Measurements from ENCODE around the gene ADAM12. TPM values are rescaled to one million over a fixed set of nuclear protein-coding genes. Genes with fewer than 3 reads are reported as not detected.

ADAM12 gene
- total RNA-seq, 2 experiments from 2014 or later, result 0.36 to 0.97 TPM

GRCh38 chr10:126080879-126081411 is 307.3 kb downstream of the ADAM12 start:
- Mint-ChIP-seq H3K9me3 (peaks cover 2% of the 10 kb centered on the region), H3K27ac (no peak overlapping the region), H3K27me3 (peaks cover 2% of the 10 kb centered on the region), H3K4me1 (ENCODE audit: low read depth) (no peaks in the 10 kb centered on the region), H3K4me3 (no peak overlapping the region), H3K36me3 (no peaks in the 10 kb centered on the region)
- no peak for DNase-seq
- CTCF ChIA-PET, result no interaction called here
- intact Hi-C loops (cut with micrococcal nuclease), result no loop called here
- POLR2A ChIA-PET, result no interaction called here

- Mint-ChIP-seq H3K36me3 (no peaks in the 10 kb centered on the region), H3K27me3 (peaks cover 2% of the 10 kb centered on the region), H3K27ac (no peak overlapping the region), H3K4me1 (ENCODE audit: low read depth) (no peaks in the 10 kb centered on the region), H3K4me3 (no peak overlapping the region), H3K9me3 (peaks cover 2% of the 10 kb centered on the region)
- ChIA-PET CTCF (no interaction called here), POLR2A (no interaction called here)
- intact Hi-C loops (cut with micrococcal nuclease), result no loop called here
- no peak for DNase-seq
These were observed 307.9 kb downstream of the ADAM12 start for GRCh38 chr10:126080291-126080825.

GRCh38 chr10:126075009-126075408 is 313.3 kb downstream of the ADAM12 start:
- no peaks in the 10 kb centered on the region for H3K4me1 Mint-ChIP-seq (ENCODE audit: low read depth)
- peaks cover 2% of the 10 kb centered on the region for H3K9me3 Mint-ChIP-seq
- intact Hi-C loops (cut with micrococcal nuclease), result no loop called here
- no peak overlapping the region for H3K27ac Mint-ChIP-seq
- H3K4me3 Mint-ChIP-seq, result no peak overlapping the region
- no peak for DNase-seq
- H3K27me3 Mint-ChIP-seq, result peaks cover 2% of the 10 kb centered on the region
- CTCF ChIA-PET, result no interaction called here
- H3K36me3 Mint-ChIP-seq, result no peaks in the 10 kb centered on the region
- POLR2A ChIA-PET, result no interaction called here

GRCh38 chr10:126074291-126074690 is 314.0 kb downstream of the ADAM12 start:
- no peak overlapping the region for H3K4me3 Mint-ChIP-seq
- H3K27me3 Mint-ChIP-seq, result no peaks in the 10 kb centered on the region
- intact Hi-C loops (cut with micrococcal nuclease), result no loop called here
- no peaks in the 10 kb centered on the region for H3K36me3 Mint-ChIP-seq
- no peak overlapping the region for H3K27ac Mint-ChIP-seq
- no peak for DNase-seq
- H3K9me3 Mint-ChIP-seq, result peaks cover 2% of the 10 kb centered on the region
- ChIA-PET CTCF (no interaction called here), POLR2A (no interaction called here)
- no peaks in the 10 kb centered on the region for H3K4me1 Mint-ChIP-seq (ENCODE audit: low read depth)

- Mint-ChIP-seq H3K27ac (no peak overlapping the region), H3K27me3 (no peaks in the 10 kb centered on the region), H3K36me3 (no peaks in the 10 kb centered on the region), H3K4me3 (no peak overlapping the region), H3K9me3 (peaks cover 2% of the 10 kb centered on the region), H3K4me1 (ENCODE audit: low read depth) (no peaks in the 10 kb centered on the region)
- DNase-seq, result no peak
- ChIA-PET CTCF (no interaction called here), POLR2A (no interaction called here)
- intact Hi-C loops (cut with micrococcal nuclease), result no loop called here
These were observed 314.7 kb downstream of the ADAM12 start for GRCh38 chr10:126073606-126074005.

GRCh38 chr10:126072622-126073021 is 315.7 kb downstream of the ADAM12 start:
- Mint-ChIP-seq H3K27ac (no peak overlapping the region), H3K36me3 (no peaks in the 10 kb centered on the region), H3K9me3 (peaks cover 2% of the 10 kb centered on the region), H3K4me3 (no peak overlapping the region), H3K4me1 (ENCODE audit: low read depth) (no peaks in the 10 kb centered on the region), H3K27me3 (no peaks in the 10 kb centered on the region)
- intact Hi-C loops (cut with micrococcal nuclease), result no loop called here
- ChIA-PET POLR2A (no interaction called here), CTCF (no interaction called here)
- DNase-seq, result no peak

GRCh38 chr10:126070476-126071215 is 317.6 kb downstream of the ADAM12 start:
- no peaks in the 10 kb centered on the region for H3K36me3 Mint-ChIP-seq
- H3K4me3 Mint-ChIP-seq, result no peak overlapping the region
- H3K27me3 Mint-ChIP-seq, result no peaks in the 10 kb centered on the region
- intact Hi-C loops (cut with micrococcal nuclease), result no loop called here
- CTCF ChIA-PET, result no interaction called here
- no peak for DNase-seq
- no peaks in the 10 kb centered on the region for H3K9me3 Mint-ChIP-seq
- POLR2A ChIA-PET, result no interaction called here
- no peak overlapping the region for H3K27ac Mint-ChIP-seq
- H3K4me1 Mint-ChIP-seq (ENCODE audit: low read depth), result no peaks in the 10 kb centered on the region

GRCh38 chr10:126068322-126068721 is 320.0 kb downstream of the ADAM12 start:
- Mint-ChIP-seq H3K4me1 (ENCODE audit: low read depth) (no peaks in the 10 kb centered on the region), H3K27ac (no peak overlapping the region), H3K27me3 (no peaks in the 10 kb centered on the region), H3K36me3 (no peaks in the 10 kb centered on the region), H3K4me3 (no peak overlapping the region), H3K9me3 (no peaks in the 10 kb centered on the region)
- intact Hi-C loops (cut with micrococcal nuclease), result no loop called here
- no peak for DNase-seq
- ChIA-PET POLR2A (no interaction called here), CTCF (no interaction called here)

- no peak overlapping the region for H3K4me3 Mint-ChIP-seq
- H3K27me3 Mint-ChIP-seq, result no peaks in the 10 kb centered on the region
- no peaks in the 10 kb centered on the region for H3K4me1 Mint-ChIP-seq (ENCODE audit: low read depth)
- no peaks in the 10 kb centered on the region for H3K9me3 Mint-ChIP-seq
- no peak overlapping the region for H3K27ac Mint-ChIP-seq
- intact Hi-C loops (cut with micrococcal nuclease), result no loop called here
- ChIA-PET POLR2A (no interaction called here), CTCF (no interaction called here)
- no peak for DNase-seq
- H3K36me3 Mint-ChIP-seq, result no peaks in the 10 kb centered on the region
These were observed 321.8 kb downstream of the ADAM12 start for GRCh38 chr10:126066456-126066855.

GRCh38 chr10:126065751-126066377 is 322.4 kb downstream of the ADAM12 start:
- Mint-ChIP-seq H3K27me3 (no peaks in the 10 kb centered on the region), H3K27ac (no peak overlapping the region), H3K4me3 (no peak overlapping the region), H3K9me3 (no peaks in the 10 kb centered on the region), H3K4me1 (ENCODE audit: low read depth) (no peaks in the 10 kb centered on the region), H3K36me3 (no peaks in the 10 kb centered on the region)
- intact Hi-C loops (cut with micrococcal nuclease), result no loop called here
- POLR2A ChIA-PET, result no interaction called here
- DNase-seq, result no peak
- CTCF ChIA-PET, result no interaction called here

GRCh38 chr10:126064512-126064911 is 323.8 kb downstream of the ADAM12 start:
- CTCF ChIA-PET, result no interaction called here

GRCh38 chr10:126063353-126063791 is 324.9 kb downstream of the ADAM12 start:
- ChIA-PET CTCF (no interaction called here), POLR2A (no interaction called here)
- Mint-ChIP-seq H3K27me3 (no peaks in the 10 kb centered on the region), H3K36me3 (no peaks in the 10 kb centered on the region), H3K4me3 (no peak overlapping the region), H3K27ac (no peak overlapping the region), H3K9me3 (no peaks in the 10 kb centered on the region), H3K4me1 (ENCODE audit: low read depth) (no peaks in the 10 kb centered on the region)
- intact Hi-C loops (cut with micrococcal nuclease), result no loop called here
- DNase-seq, result no peak

More at GRCh38 chr10:126064512-126064911, 323.8 kb downstream of the ADAM12 start:
- H3K4me1 Mint-ChIP-seq (ENCODE audit: low read depth), result no peaks in the 10 kb centered on the region
- POLR2A ChIA-PET, result no interaction called here
- H3K27me3 Mint-ChIP-seq, result no peaks in the 10 kb centered on the region
- no peak overlapping the region for H3K4me3 Mint-ChIP-seq
- no peak for DNase-seq
- intact Hi-C loops (cut with micrococcal nuclease), result no loop called here
- H3K36me3 Mint-ChIP-seq, result no peaks in the 10 kb centered on the region
- H3K9me3 Mint-ChIP-seq, result no peaks in the 10 kb centered on the region
- H3K27ac Mint-ChIP-seq, result no peak overlapping the region
